GM23248 (cell line): ENCODE measurements around the gene TPD52L2. TPM values are rescaled to one million over a fixed set of nuclear protein-coding genes. Genes with fewer than 3 reads are reported as not detected.
A peak's percentile ranks its signal among the peaks of the same experiment; 100 is the strongest.

Experiments
- DNase-seq: peaks from one replicate; pipeline ENCODE4 v3.0.0-alpha.2; 2015
- H2AFZ ChIP-seq: fragments of 200-600 bp; sonication (generic); 2 replicates; pipeline ENCODE4 v1.6.1; 2016; ENCODE audit warnings: antibody characterized with exemption
- H3F3A ChIP-seq: fragments of 200-600 bp; sonication (generic); 2 replicates; pipeline ENCODE4 v1.6.1; 2016; ENCODE audit warnings: mild to moderate bottlenecking, antibody characterized with exemption, mixed run types; ENCODE audit not compliant: insufficient read depth
- H3K27ac ChIP-seq: fragments of 200-600 bp; sonication (generic); 2 replicates; pipeline ENCODE4 v1.5.1; 2016; ENCODE audit warnings: mild to moderate bottlenecking
- H3K27me3 ChIP-seq: fragments of 200-600 bp; sonication (generic); replicated peaks from 2 replicates; pipeline ENCODE4 v1.6.1; 2016; ENCODE audit warnings: mild to moderate bottlenecking; ENCODE audit not compliant: insufficient read depth
- H3K36me3 ChIP-seq: fragments of 200-600 bp; sonication (generic); 2 replicates; pipeline ENCODE4 v1.6.1; 2016; ENCODE audit warnings: low read depth, mild to moderate bottlenecking
- H3K4me1 ChIP-seq: fragments of 200-600 bp; sonication (generic); 2 replicates; pipeline ENCODE4 v1.6.1; 2016; ENCODE audit warnings: mild to moderate bottlenecking; ENCODE audit not compliant: insufficient read depth
- H3K4me2 ChIP-seq: fragments of 200-600 bp; sonication (generic); one replicate; pipeline ENCODE4 v1.6.1; 2016; ENCODE audit warnings: mild to moderate bottlenecking; ENCODE audit not compliant: unreplicated experiment
- H3K4me3 ChIP-seq: fragments of 200-600 bp; sonication (generic); 2 replicates; pipeline ENCODE4 v1.5.1; 2016; ENCODE audit warnings: mild to moderate bottlenecking
- H3K79me2 ChIP-seq: fragments of 200-600 bp; sonication (generic); 2 replicates; pipeline ENCODE4 v1.6.1; 2016; ENCODE audit warnings: mild to moderate bottlenecking; ENCODE audit not compliant: insufficient read depth
- H3K9ac ChIP-seq: fragments of 200-600 bp; sonication (generic); 2 replicates; pipeline ENCODE4 v1.6.1; 2016; ENCODE audit warnings: mild to moderate bottlenecking
- H3K9me2 ChIP-seq: fragments of 200-600 bp; sonication (generic); 2 replicates; pipeline ENCODE4 v1.6.1; 2016; ENCODE audit warnings: mixed run types, mild to moderate bottlenecking, moderate library complexity; ENCODE audit not compliant: insufficient read depth
- H3K9me3 ChIP-seq: fragments of 200-600 bp; sonication (generic); one replicate; pipeline ENCODE4 v1.6.1; 2017; ENCODE audit warnings: low read depth
- H4K20me1 ChIP-seq: fragments of 200-600 bp; sonication (generic); 2 replicates; pipeline ENCODE4 v1.6.0; 2016; ENCODE audit not compliant: insufficient read depth
- EZH2 ChIP-seq: fragments of 200-600 bp; sonication (generic); IDR thresholded peaks from 2 replicates; pipeline ENCODE4 v1.6.1; 2018; ENCODE audit warnings: antibody characterized with exemption, mild to moderate bottlenecking; ENCODE audit not compliant: insufficient read depth, poor library complexity, severe bottlenecking
- EZH2phosphoT487 ChIP-seq: fragments of 200-600 bp; sonication (generic); IDR thresholded peaks from 2 replicates; pipeline ENCODE4 v1.6.1; 2018; ENCODE audit warnings: antibody characterized with exemption, moderate library complexity, mild to moderate bottlenecking, low read depth; ENCODE audit not compliant: insufficient read depth
- WGBS, 2 experiments: methylation state at CpG; one replicate each; pipeline ENCODE4 v1.1.6; 2015 to 2017; ENCODE audit warnings: low lambda C conversion rate in 2 of 2, low coverage in 1 of 2; ENCODE audit errors: missing lambda C conversion rate in 2 of 2; 5-methylcytosine and 5-hydroxymethylcytosine counted together
- in situ Hi-C: fragments of 300-500 bp; cut with MboI; formaldehyde crosslinking; loops from 2 replicates; pipeline ENCODE4 v1.15.0; 2020
- polyA plus RNA-seq: library from polyadenylated mRNA; unstranded; fragments of >200 nt; fragmentation: Nextera tagmentation; extraction: Ambion mirVana; gene quantifications from 2 replicates; pipeline ENCODE4 v1.2.1, GENCODE V29; 2016
- total RNA-seq: library from RNA; depleted of rRNA; stranded (reverse); fragments of >200 nt; shearing (Covaris generic); gene quantifications from 2 replicates; pipeline ENCODE4 v1.2.3, GENCODE V29; 2014

The TPD52L2 gene
- total and polyA plus RNA-seq, 2 experiments from 2014 or later = 214 to 220 TPM

DNA sequence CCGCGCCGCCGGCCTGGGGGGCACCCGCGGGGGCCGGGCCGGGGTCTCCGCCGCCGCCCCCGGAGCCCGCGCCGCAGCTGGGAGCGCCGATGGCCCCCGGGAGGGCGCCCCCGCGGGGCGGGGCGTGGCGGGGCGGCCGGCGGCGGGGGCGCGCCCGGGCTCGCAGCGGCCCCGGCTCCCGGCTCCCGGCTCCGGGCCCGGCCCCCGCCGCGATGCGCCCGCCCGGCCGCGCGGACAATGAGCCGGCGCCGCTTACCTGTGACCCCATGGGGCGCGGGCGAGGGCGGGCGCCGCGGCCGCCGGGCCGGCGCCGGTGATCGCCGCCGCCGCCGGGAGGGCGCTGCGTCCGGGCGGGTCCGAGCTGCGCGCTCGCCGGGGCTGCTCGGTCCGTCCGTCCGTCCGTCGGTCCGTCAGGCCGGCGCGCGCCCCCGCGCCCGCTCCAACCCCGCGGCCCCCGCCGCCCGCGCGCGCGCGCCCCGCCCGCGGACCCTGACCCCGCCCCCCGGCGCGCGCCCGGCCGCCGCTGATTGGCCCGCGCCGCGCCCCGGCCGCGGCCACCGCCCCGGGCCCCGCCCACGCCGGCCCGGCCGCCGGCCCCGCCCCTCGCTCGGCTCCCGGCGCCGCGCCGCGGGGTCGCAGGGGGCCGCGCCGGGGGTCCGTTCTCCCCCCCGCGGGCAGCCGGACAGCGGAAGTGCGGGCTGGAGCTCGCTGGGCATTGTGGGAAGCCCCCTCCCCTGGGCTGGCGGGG lies 34.1 kb upstream of the TPD52L2 start, which contains the start of gene ZBTB46:
ZBTB46 (minus strand) TSS at position 424 of the 748 bp plus-strand sequence. CDS start 40,507 bp downstream, outside the sequence.
- H3K36me3 ChIP-seq = no peaks in the 10 kb centered on the region
- H3K9me3 ChIP-seq = no peaks in the 10 kb centered on the region
- no peaks in the 10 kb centered on the region for H3K79me2 ChIP-seq
- H3K9ac ChIP-seq = peak within 1 kb of the TSS; percentile 44
- peak within 1 kb of the TSS; percentile 71 for H3K4me3 ChIP-seq
- H3K4me2 ChIP-seq = peak within 1 kb of the TSS; percentile 65
- H4K20me1 ChIP-seq = no peaks in the 10 kb centered on the region
- peaks cover 6% of the 10 kb centered on the region for H3K4me1 ChIP-seq
- H3F3A ChIP-seq = no peaks in the 10 kb centered on the region
- H2AFZ ChIP-seq = peak within 1 kb of the TSS; percentile 77
- 2% methylated on average over 64 of the region's 147 CpGs; no CpG with 5 or more reads in 1 of the 2 experiments for WGBS, 2 experiments
- no peaks in the 10 kb centered on the region for H3K9me2 ChIP-seq
- no peak for TF ChIP-seq EZH2
- no peak for TF ChIP-seq EZH2phosphoT487
- DNase-seq = peak; percentile 75
- H3K27me3 ChIP-seq = no peaks in the 10 kb centered on the region
- in situ Hi-C loops = no loop called here
- no peak within 1 kb of the TSS for H3K27ac ChIP-seq

DNA sequence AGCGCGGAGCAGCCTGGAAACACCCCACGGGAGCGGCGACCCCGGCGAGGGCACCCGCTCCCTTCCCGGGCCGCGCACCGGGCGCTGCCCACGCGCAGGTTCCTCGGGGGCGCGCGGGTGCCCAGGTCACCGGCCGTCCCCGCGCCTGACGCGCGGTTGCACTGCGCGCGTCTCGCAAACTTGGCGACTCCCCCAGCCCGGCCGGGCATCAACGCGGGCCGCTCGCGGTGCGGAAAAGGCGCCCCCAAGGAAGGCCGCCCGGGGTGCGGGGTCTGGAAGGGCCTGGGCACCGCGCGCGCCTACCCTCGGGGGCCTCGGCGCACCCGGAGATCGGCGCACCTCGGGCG lies 33.5 kb upstream of the TPD52L2 start:
- H3K27ac ChIP-seq = no peak overlapping the region
- TF ChIP-seq EZH2phosphoT487 (no peak), EZH2 (no peak)
- in situ Hi-C loops = no loop called here
- peak; percentile 22 for DNase-seq
- no peaks in the 10 kb centered on the region for H4K20me1 ChIP-seq
- H3K9me2 ChIP-seq = no peaks in the 10 kb centered on the region
- H3K9me3 ChIP-seq = no peaks in the 10 kb centered on the region
- 3% methylated on average over 7 to 36 of the region's 55 CpGs for WGBS, 2 experiments
- peak overlapping the region; percentile 16; the same call in 1 of the 2 replicates for H2AFZ ChIP-seq
- H3K36me3 ChIP-seq = no peaks in the 10 kb centered on the region
- no peaks in the 10 kb centered on the region for H3F3A ChIP-seq
- no peaks in the 10 kb centered on the region for H3K27me3 ChIP-seq
- no peak overlapping the region for H3K4me2 ChIP-seq
- H3K4me1 ChIP-seq = peaks cover 6% of the 10 kb centered on the region
- H3K4me3 ChIP-seq = peak overlapping the region; percentile 59; the same call in 1 of the 2 replicates
- H3K9ac ChIP-seq = no peak overlapping the region
- H3K79me2 ChIP-seq = no peaks in the 10 kb centered on the region

- Histone ChIP-seq H3K4me1 (peaks cover 6% of the 10 kb centered on the region), H2AFZ (0 out of 2 replicates have a peak overlapping the region, but pooled peaks have one; percentile 16), H3K9me3 (no peaks in the 10 kb centered on the region), H3K27me3 (no peaks in the 10 kb centered on the region), H3K9ac (no peak overlapping the region), H3K9me2 (no peaks in the 10 kb centered on the region), H3K4me3 (no peak overlapping the region), H3K4me2 (no peak overlapping the region), H4K20me1 (no peaks in the 10 kb centered on the region), H3K27ac (no peak overlapping the region), H3F3A (no peaks in the 10 kb centered on the region), H3K36me3 (no peaks in the 10 kb centered on the region), H3K79me2 (no peaks in the 10 kb centered on the region)
- 23 to 27% methylated on average over 46 to 59 of the region's 76 CpGs for WGBS, 2 experiments
- in situ Hi-C loops = no loop called here
- TF ChIP-seq EZH2phosphoT487 (no peak), EZH2 (no peak)
- peak; percentile 16 for DNase-seq
Measured at GRCh38 chr20:63831993-63832686, 32.9 kb upstream of the TPD52L2 start.

- no peak for DNase-seq
- no peaks in the 10 kb centered on the region for H3K79me2 ChIP-seq
- H2AFZ ChIP-seq = no peak overlapping the region
- no peaks in the 10 kb centered on the region for H3K9me2 ChIP-seq
- H3F3A ChIP-seq = no peaks in the 10 kb centered on the region
- 87 to 93% methylated on average over 20 of the region's 20 CpGs for WGBS, 2 experiments
- H3K27ac ChIP-seq = no peak overlapping the region
- in situ Hi-C loops = no loop called here
- H3K9me3 ChIP-seq = no peaks in the 10 kb centered on the region
- no peaks in the 10 kb centered on the region for H4K20me1 ChIP-seq
- H3K36me3 ChIP-seq = no peaks in the 10 kb centered on the region
- no peaks in the 10 kb centered on the region for H3K27me3 ChIP-seq
- H3K4me2 ChIP-seq = no peak overlapping the region
- no peak for TF ChIP-seq EZH2
- TF ChIP-seq EZH2phosphoT487 = no peak
- H3K9ac ChIP-seq = no peak overlapping the region
- H3K4me1 ChIP-seq = peaks cover 6% of the 10 kb centered on the region
- no peak overlapping the region for H3K4me3 ChIP-seq
Measured at GRCh38 chr20:63833776-63834490, 31.1 kb upstream of the TPD52L2 start.
